K562 (cell line): ENCODE measurements around the gene PHOX2A. TPM values are rescaled to one million over a fixed set of nuclear protein-coding genes. Genes with fewer than 3 reads are reported as not detected.

ENCODE experiments used
- ARID2 ChIP-seq: fragments of 450-650 bp; IDR thresholded peaks from 2 replicates; pipeline ENCODE4 v1.6.1; 2017; ENCODE audit warnings: antibody characterized with exemption, mild to moderate bottlenecking
- CBX8 ChIP-seq: fragments of 200-600 bp; sonication (generic); IDR thresholded peaks from 2 replicates; pipeline ENCODE4 v1.6.1; 2012; ENCODE audit warnings: borderline replicate concordance, mixed run types, low read depth, mild to moderate bottlenecking, moderate library complexity, mixed read lengths, low read length, control low read depth, inconsistent platforms; ENCODE audit not compliant: poor library complexity, severe bottlenecking; ENCODE audit errors: extremely low read depth
- FIP1L1 ChIP-seq: fragments of 200-400 bp; formaldehyde crosslinking; IDR thresholded peaks from 2 replicates; pipeline ENCODE4 v1.6.1; 2018; ENCODE audit warnings: mild to moderate bottlenecking, low read depth, low read length; ENCODE audit not compliant: poor library complexity, severe bottlenecking
- HMGN3 ChIP-seq: IDR thresholded peaks from 2 replicates; pipeline ENCODE4 v1.6.1; 2011; ENCODE audit warnings: borderline replicate concordance, low read depth, mild to moderate bottlenecking, mixed read lengths, low read length; ENCODE audit not compliant: insufficient read length; ENCODE audit errors: extremely low read depth
- MITF ChIP-seq: IDR thresholded peaks from 2 replicates; pipeline ENCODE4 v1.6.1; 2014; ENCODE audit warnings: antibody characterized with exemption
- NONO ChIP-seq, 2 experiments: fragments of 200-400 bp in 1 of 2; fragments of 450-650 bp in 1 of 2; formaldehyde crosslinking in 1 of 2; IDR thresholded peaks; 2 replicates each; pipeline ENCODE4 v1.6.1; 2017; ENCODE audit warnings: low read depth in 2 of 2, mild to moderate bottlenecking in 2 of 2, moderate library complexity in 2 of 2, low read length in 1 of 2
- SNRNP70 ChIP-seq: fragments of 200-400 bp; formaldehyde crosslinking; optimal IDR thresholded peaks from 2 replicates; pipeline ENCODE3; 2017; ENCODE audit warnings: low read depth, low read length
- STAG1 ChIP-seq: sonication (generic); formaldehyde crosslinking; IDR thresholded peaks from 2 replicates; pipeline ENCODE4 v1.5.0; 2020; ENCODE audit warnings: missing genetic modification reagents, borderline replicate concordance
- TAL1 ChIP-seq: fragments of 450-650 bp; IDR thresholded peaks from 2 replicates; pipeline ENCODE4 v1.6.1; 2016; ENCODE audit warnings: mild to moderate bottlenecking
- WHSC1 ChIP-seq: IDR thresholded peaks from one replicate; pipeline ENCODE4 v1.6.1; 2012; ENCODE audit warnings: low read length, control low read depth, inconsistent platforms
- YBX1 ChIP-seq: fragments of 450-650 bp; IDR thresholded peaks from 2 replicates; pipeline ENCODE4 v1.7.1; 2016; ENCODE audit warnings: mild to moderate bottlenecking
- ZBTB26 ChIP-seq: fragments of 450-650 bp; formaldehyde crosslinking; IDR thresholded peaks from 2 replicates; pipeline ENCODE4 v1.4.0; 2022; ENCODE audit warnings: missing genetic modification characterization
- ZBTB34 ChIP-seq: fragments of 250-450 bp; sonication (Bioruptor Pico); IDR thresholded peaks from 2 replicates; pipeline ENCODE4 v1.8.0; 2021; ENCODE audit warnings: mild to moderate bottlenecking, moderate library complexity
- ZBTB7A ChIP-seq: IDR thresholded peaks from 2 replicates; pipeline ENCODE4 v1.6.1; 2011; ENCODE audit warnings: low read depth, mild to moderate bottlenecking, low read length, moderate library complexity, borderline replicate concordance; ENCODE audit not compliant: control insufficient read depth
- ZNF146 ChIP-seq: IDR thresholded peaks from one replicate; pipeline ENCODE4 v1.6.1; 2018; ENCODE audit warnings: missing compliant biosample characterization; ENCODE audit not compliant: unreplicated experiment
- polyA plus RNA-seq, 8 experiments: library from polyadenylated mRNA; depleted of rRNA in 4 of 8; stranded (reverse) in 5 of 8; unstranded in 3 of 8; fragments of >200 nt; fragmentation: Nextera tagmentation in 2 of 8; fragmentation: Illumina TruSeq in 1 of 8; extraction: Ambion mirVana in 2 of 8; extraction: Trizol in 1 of 8; gene quantifications; 2 replicates each; pipeline versions ENCODE4 v1.2.1 to v1.2.3, GENCODE V29; 2011 to 2014; ENCODE audit warnings: inconsistent platforms in 1 of 8, missing spikeins in 1 of 8
- total RNA-seq, 7 experiments: library from RNA; depleted of rRNA in 6 of 7; stranded (reverse); fragments of >200 nt in 6 of 7; fragmentation: Illumina TruSeq in 2 of 7; extraction: Trizol in 2 of 7; gene quantifications; 2 replicates each; pipeline versions ENCODE4 v1.2.1 to v1.2.3, GENCODE V29; 2011 to 2021; ENCODE audit warnings: low replicate concordance in 1 of 7
- TF ChIP-seq, protein P1 (sequence below): fragments of 200-800 bp; sonication (Bioruptor generic); IDR thresholded peaks from 2 replicates; pipeline ENCODE4 v1.6.1; 2017; ENCODE audit warnings: missing genetic modification characterization, missing compliant biosample characterization
- TF ChIP-seq, protein P2 (sequence below): fragments of 250-450 bp; sonication (Bioruptor Pico); IDR thresholded peaks from 2 replicates; pipeline ENCODE4 v1.5.0; 2021; ENCODE audit warnings: mild to moderate bottlenecking, moderate library complexity

The PHOX2A gene
- total and polyA plus RNA-seq, 9 of the 15 experiments (the other 6 are each of a cell fraction or from before 2014, with no cell fraction given), result not detected

DNA sequence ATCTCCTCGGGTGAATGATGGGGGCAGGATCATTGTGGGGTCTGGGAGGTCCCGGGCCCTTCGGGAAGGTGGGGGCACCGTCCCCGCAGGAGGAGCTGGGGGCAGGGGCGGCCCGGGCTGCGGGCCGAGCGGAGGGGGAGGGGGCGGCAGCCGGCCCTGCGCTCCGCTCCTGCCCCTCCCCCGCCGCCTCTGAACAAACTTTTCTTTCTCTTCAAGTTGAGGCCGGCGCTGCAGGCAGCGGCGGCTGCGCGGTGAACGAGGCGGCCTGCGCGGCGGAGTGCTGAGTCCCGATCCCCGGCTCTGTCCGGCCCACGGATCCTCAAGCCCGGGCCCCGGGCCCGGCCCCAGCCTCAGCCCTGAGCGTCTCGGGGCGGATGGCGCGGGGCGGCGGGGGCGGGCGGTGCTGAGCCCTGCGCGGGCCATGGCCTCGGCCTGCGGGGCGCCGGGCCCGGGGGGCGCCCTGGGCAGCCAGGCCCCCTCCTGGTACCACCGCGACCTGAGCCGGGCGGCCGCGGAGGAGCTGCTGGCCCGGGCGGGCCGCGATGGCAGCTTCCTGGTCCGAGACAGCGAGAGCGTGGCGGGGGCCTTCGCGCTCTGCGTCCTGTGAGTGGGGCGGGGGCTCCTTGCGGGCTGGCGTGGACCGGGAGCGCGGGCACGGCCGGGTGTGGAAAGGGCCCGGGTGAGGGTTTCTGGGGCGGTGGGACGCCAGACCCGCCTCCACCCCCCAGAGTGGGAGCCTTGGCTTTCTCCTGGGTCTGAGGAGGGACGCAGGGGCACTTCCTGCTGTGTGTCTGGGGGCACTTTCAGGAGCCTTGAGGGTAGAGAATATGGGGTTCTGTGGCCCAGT, 19.2 kb downstream of the PHOX2A start, which contains the start of gene INPPL1 (continued):
- peak; percentile 35; the same call in 1 of the 2 replicates for TF ChIP-seq ZBTB7A
- no peak for TF ChIP-seq SNRNP70
- no peak for TF ChIP-seq TAL1
- peak; percentile 14 for TF ChIP-seq FIP1L1
- TF ChIP-seq, protein P1, sequence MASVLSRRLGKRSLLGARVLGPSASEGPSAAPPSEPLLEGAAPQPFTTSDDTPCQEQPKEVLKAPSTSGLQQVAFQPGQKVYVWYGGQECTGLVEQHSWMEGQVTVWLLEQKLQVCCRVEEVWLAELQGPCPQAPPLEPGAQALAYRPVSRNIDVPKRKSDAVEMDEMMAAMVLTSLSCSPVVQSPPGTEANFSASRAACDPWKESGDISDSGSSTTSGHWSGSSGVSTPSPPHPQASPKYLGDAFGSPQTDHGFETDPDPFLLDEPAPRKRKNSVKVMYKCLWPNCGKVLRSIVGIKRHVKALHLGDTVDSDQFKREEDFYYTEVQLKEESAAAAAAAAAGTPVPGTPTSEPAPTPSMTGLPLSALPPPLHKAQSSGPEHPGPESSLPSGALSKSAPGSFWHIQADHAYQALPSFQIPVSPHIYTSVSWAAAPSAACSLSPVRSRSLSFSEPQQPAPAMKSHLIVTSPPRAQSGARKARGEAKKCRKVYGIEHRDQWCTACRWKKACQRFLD (CRISPR knock-in tag), result 0 out of 2 replicates have a peak, but pooled peaks have one; percentile 10
- no peak for TF ChIP-seq ZBTB34
- no peak for TF ChIP-seq ARID2
- no peak for TF ChIP-seq ZBTB26 (CRISPR knock-in tag)
- TF ChIP-seq MITF, result no peak
- 0 out of 4 replicates have a peak, but pooled peaks of 1 of the 2 experiments have one; percentile 29 for TF ChIP-seq NONO (IDR thresholded peaks at IDR 0.05; ENCODE audit: low read depth in 2 of 2, low read length in 1 of 2)
- TF ChIP-seq CBX8, result no peak
- TF ChIP-seq ZNF146 (CRISPR knock-in tag), result no peak
- TF ChIP-seq YBX1, result no peak
- TF ChIP-seq STAG1 (CRISPR knock-in tag), result no peak
- no peak for TF ChIP-seq WHSC1
- peak; percentile 79 for TF ChIP-seq HMGN3
- TF ChIP-seq, protein P2, sequence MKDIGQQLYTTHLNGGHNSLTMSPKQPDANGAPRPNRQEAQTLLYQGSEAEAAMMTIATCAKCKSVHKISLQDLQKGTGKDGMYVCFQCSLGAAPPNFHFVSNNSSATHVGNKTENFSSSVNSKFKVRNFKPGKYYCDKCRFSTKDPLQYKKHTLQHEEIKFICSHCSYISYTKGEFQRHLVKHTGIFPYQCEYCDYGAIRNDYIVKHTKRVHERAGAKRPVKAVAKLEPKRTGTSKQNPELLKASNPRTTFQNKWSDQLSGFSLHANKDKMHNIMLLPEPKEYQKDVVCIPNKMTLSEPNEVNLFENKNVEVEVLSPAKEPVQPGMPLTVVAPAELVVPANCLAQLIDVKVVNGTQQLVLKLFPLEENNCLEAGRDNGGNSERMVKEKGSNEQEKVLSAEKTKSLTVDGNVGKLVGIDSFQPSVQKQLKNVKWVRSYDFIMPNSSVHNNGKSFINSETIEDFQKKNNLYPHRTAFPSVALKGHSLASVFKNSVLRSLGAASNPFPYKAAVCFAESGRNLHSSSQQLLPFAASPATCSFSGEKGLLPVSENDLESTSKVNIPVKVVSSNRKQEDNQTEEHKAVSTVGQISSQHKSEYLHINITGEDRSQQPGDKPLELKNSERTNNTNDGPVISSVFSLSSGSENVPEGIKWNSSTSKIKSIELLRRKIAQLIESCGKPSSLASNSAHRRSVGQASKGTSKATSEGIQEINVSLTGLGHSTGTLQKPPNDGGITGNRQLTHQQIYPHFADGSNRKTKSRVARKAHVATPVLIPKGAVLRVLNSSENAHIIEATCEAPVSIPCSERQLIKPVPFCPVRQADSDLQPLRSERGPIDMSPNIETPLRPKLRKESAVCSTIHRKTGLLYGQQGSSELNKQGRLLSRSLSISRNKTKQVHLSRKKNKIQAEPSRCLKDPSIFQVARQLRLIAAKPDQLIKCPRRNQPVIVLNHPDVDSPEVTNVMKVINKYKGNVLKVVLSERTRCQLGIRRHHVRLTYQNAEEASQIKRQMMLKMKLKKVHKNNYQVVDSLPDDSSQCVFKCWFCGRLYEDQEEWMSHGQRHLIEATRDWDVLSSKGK, result no peak
